HEK293 (cell line): ENCODE measurements around the gene SIRT1.

Source experiments
- CTCF ChIA-PET: fragments of 350-600 bp; formaldehyde crosslinking; extraction: SDS; loops from one replicate; lab custom pipeline; 2021; ENCODE audit warnings: antibody characterized with exemption; lab: Yijun Ruan, JAX
- POLR2A ChIA-PET: fragments of 300-600 bp; formaldehyde crosslinking; extraction: SDS; loops from one replicate; lab custom pipeline; 2020; ENCODE audit warnings: antibody characterized with exemption, inconsistent platforms; lab: Yijun Ruan, JAX
- H3K27ac ChIP-seq: fragments of 200-500 bp; sonication (Bioruptor generic); 2 replicates; pipeline ENCODE4 v1.5.1; 2014; ENCODE audit warnings: low read depth, low read length, control low read depth, inconsistent platforms; ENCODE audit errors: extremely low read depth
- H3K36me3 ChIP-seq, 2 experiments: fragments of 200-500 bp in 1 of 2; sonication (Bioruptor generic) in 1 of 2; 1 replicate in 1 of 2; 2 replicates in 1 of 2; pipeline ENCODE4 v1.5.1; 2014 to 2017; ENCODE audit warnings: inconsistent platforms in 2 of 2, low read length in 2 of 2; ENCODE audit not compliant: control insufficient read depth in 2 of 2, insufficient read depth in 1 of 2
- H3K4me1 ChIP-seq: fragments of 200-500 bp; sonication (Bioruptor generic); 2 replicates; pipeline ENCODE4 v1.5.1; 2014; ENCODE audit warnings: mild to moderate bottlenecking, low read length, inconsistent platforms; ENCODE audit not compliant: control insufficient read depth, insufficient read depth
- H3K4me3 ChIP-seq: 2 replicates; pipeline ENCODE4 v1.5.1; 2011; ENCODE audit warnings: low read depth, mild to moderate bottlenecking, control low read depth, low read length, moderate library complexity
- H3K9me3 ChIP-seq: fragments of 200-500 bp; sonication (Bioruptor generic); 2 replicates; pipeline ENCODE4 v1.5.1; 2014; ENCODE audit warnings: low read depth, low read length, inconsistent platforms; ENCODE audit not compliant: control insufficient read depth, insufficient read depth
- GFI1B ChIP-seq: fragments of 450-650 bp; formaldehyde crosslinking; IDR thresholded peaks from 2 replicates; pipeline ENCODE4 v1.5.1; 2016; ENCODE audit warnings: missing biosample characterization, missing genetic modification characterization
- HIC1 ChIP-seq: fragments of 450-650 bp; formaldehyde crosslinking; IDR thresholded peaks from 2 replicates; pipeline ENCODE4 v1.5.1; 2016; ENCODE audit warnings: missing biosample characterization, missing genetic modification characterization
- HOXA7 ChIP-seq: sonication (generic); formaldehyde crosslinking; IDR thresholded peaks from 2 replicates; pipeline ENCODE4 v1.8.1; 2022; ENCODE audit warnings: missing genetic modification reagents, borderline replicate concordance
- OVOL3 ChIP-seq: fragments of 450-650 bp; formaldehyde crosslinking; IDR thresholded peaks from 2 replicates; pipeline ENCODE4 v1.5.1; 2016; ENCODE audit warnings: missing biosample characterization, missing genetic modification characterization
- REPIN1 ChIP-seq: fragments of 450-650 bp; formaldehyde crosslinking; IDR thresholded peaks from 2 replicates; pipeline ENCODE4 v1.5.1; 2017; ENCODE audit warnings: missing biosample characterization, missing genetic modification characterization, low read depth
- SALL2 ChIP-seq: fragments of 450-650 bp; formaldehyde crosslinking; IDR thresholded peaks from 2 replicates; pipeline ENCODE4 v1.5.0; 2017; ENCODE audit warnings: missing biosample characterization, mild to moderate bottlenecking, missing genetic modification characterization, borderline replicate concordance
- SCRT2 ChIP-seq: fragments of 450-650 bp; formaldehyde crosslinking; IDR thresholded peaks from 2 replicates; pipeline ENCODE4 v1.5.1; 2016; ENCODE audit warnings: missing biosample characterization, missing genetic modification characterization
- SP2 ChIP-seq: fragments of 450-650 bp; formaldehyde crosslinking; IDR thresholded peaks from 2 replicates; pipeline ENCODE4 v1.5.1; 2016; ENCODE audit warnings: missing biosample characterization, missing genetic modification characterization
- TRIM28 ChIP-seq: IDR thresholded peaks from 2 replicates; pipeline ENCODE4 v1.6.1; 2011; ENCODE audit warnings: low read length, control low read depth, borderline replicate concordance
- ZBTB48 ChIP-seq: fragments of 450-650 bp; formaldehyde crosslinking; IDR thresholded peaks from 2 replicates; pipeline ENCODE4 v1.5.1; 2016; ENCODE audit warnings: missing biosample characterization, missing genetic modification characterization
- ZNF148 ChIP-seq: fragments of 450-650 bp; formaldehyde crosslinking; IDR thresholded peaks from 2 replicates; pipeline ENCODE4 v1.5.0; 2017; ENCODE audit warnings: missing biosample characterization, missing genetic modification characterization, borderline replicate concordance
- ZNF223 ChIP-seq: fragments of 450-650 bp; formaldehyde crosslinking; IDR thresholded peaks from 2 replicates; pipeline ENCODE4 v1.5.1; 2016; ENCODE audit warnings: missing biosample characterization, missing genetic modification characterization
- ZNF248 ChIP-seq: fragments of 450-650 bp; formaldehyde crosslinking; IDR thresholded peaks from 2 replicates; pipeline ENCODE4 v1.5.1; 2017; ENCODE audit warnings: missing biosample characterization, missing genetic modification characterization
- ZNF274 ChIP-seq, 2 experiments: fragments of 200-500 bp in 1 of 2; fragments of 450-650 bp in 1 of 2; sonication (Bioruptor generic) in 1 of 2; formaldehyde crosslinking in 1 of 2; IDR thresholded peaks; 2 replicates each; pipeline versions ENCODE4 v1.5.1 to v1.6.1; 2014 to 2016; ENCODE audit warnings: borderline replicate concordance in 1 of 2, inconsistent platforms in 1 of 2, low read length in 1 of 2, missing biosample characterization in 1 of 2, missing genetic modification characterization in 1 of 2
- ZNF280D ChIP-seq: fragments of 450-650 bp; formaldehyde crosslinking; IDR thresholded peaks from 2 replicates; pipeline ENCODE4 v1.5.1; 2016; ENCODE audit warnings: missing biosample characterization, missing genetic modification characterization
- ZNF335 ChIP-seq: fragments of 450-650 bp; formaldehyde crosslinking; conservative IDR thresholded peaks from 2 replicates; pipeline ENCODE4 v1.5.1; 2016; ENCODE audit warnings: missing biosample characterization, missing genetic modification characterization
- ZNF350 ChIP-seq: fragments of 450-650 bp; formaldehyde crosslinking; IDR thresholded peaks from 2 replicates; pipeline ENCODE4 v1.5.0; 2017; ENCODE audit warnings: missing biosample characterization, mild to moderate bottlenecking, missing genetic modification characterization
- ZNF391 ChIP-seq: fragments of 450-650 bp; formaldehyde crosslinking; IDR thresholded peaks from 2 replicates; pipeline ENCODE4 v1.5.1; 2016; ENCODE audit warnings: low read depth, missing biosample characterization, missing genetic modification characterization, borderline replicate concordance
- ZNF426 ChIP-seq: fragments of 450-650 bp; formaldehyde crosslinking; IDR thresholded peaks from 2 replicates; pipeline ENCODE4 v1.5.1; 2017; ENCODE audit warnings: missing biosample characterization, missing genetic modification characterization, mild to moderate bottlenecking, inconsistent platforms, moderate library complexity

Gene SIRT1

GRCh38 chr10:67917679-67918078 lies 33.2 kb downstream of the SIRT1 start:
- Histone ChIP-seq H3K4me3 (no peak overlapping the region), H3K4me1 (no peaks in the 10 kb centered on the region), H3K27ac (no peak overlapping the region)
- POLR2A ChIA-PET, result no interaction called here
- no peak for TF ChIP-seq HOXA7 (CRISPR knock-in tag)
- no peak for TF ChIP-seq ZNF274 (IDR thresholded peaks at IDR 0.05; ENCODE audit: low read length)
- no peak for TF ChIP-seq ZNF274 (tag by site-specific recombination; IDR thresholded peaks at IDR 0.05; ENCODE audit: borderline replicate concordance)
- no peak for TF ChIP-seq SP2 (tag by site-specific recombination)
- no peak for TF ChIP-seq ZNF280D (tag by site-specific recombination)
- no peak for TF ChIP-seq ZBTB48
- no peak for TF ChIP-seq HIC1 (tag by site-specific recombination)
- no peak for TF ChIP-seq ZNF248 (tag by site-specific recombination)
- TF ChIP-seq SALL2 (tag by site-specific recombination), result no peak
- no peak for TF ChIP-seq ZNF223 (tag by site-specific recombination)
- TF ChIP-seq SCRT2, result no peak
- TF ChIP-seq ZNF335 (tag by site-specific recombination), result no peak
- TF ChIP-seq ZNF426 (tag by site-specific recombination), result no peak
- TF ChIP-seq REPIN1 (tag by site-specific recombination), result no peak
- no peak for TF ChIP-seq TRIM28
- TF ChIP-seq GFI1B (tag by site-specific recombination), result no peak
- TF ChIP-seq ZNF391 (tag by site-specific recombination), result no peak
- TF ChIP-seq ZNF350 (tag by site-specific recombination), result no peak
- no peak for TF ChIP-seq OVOL3
- no peak for TF ChIP-seq ZNF148 (tag by site-specific recombination)
- TF ChIP-seq, all 188 proteins: peak for 0
- Histone ChIP-seq H3K36me3 (peaks cover 20 to 56% of the 10 kb centered on the region in 2 experiments), H3K9me3 (no peaks in the 10 kb centered on the region)
- CTCF ChIA-PET, result interaction anchor here (0.5 to 1.0 kb wide), 3 partner anchors 18 to 240 kb away, joined by 3 to 5 read pairs (median 4); no protein-coding TSS in a partner anchor
